GM18909 (cell line): Measurements from ENCODE around the gene RPS27L.
A peak's percentile ranks its signal among the peaks of the same experiment; 100 is the strongest.
"Not testable (repeated sequence)": the region's sequence is repeated elsewhere in the genome, so short reads cannot be mapped to it uniquely, and the experiment has no call there.

Experiments
- ATAC-seq: cut with Tn5 transposase; IDR thresholded peaks from one replicate; pipeline ENCODE4 v1.9.1; 2021; ENCODE audit warnings: mild to moderate bottlenecking; ENCODE audit not compliant: unreplicated experiment, poor library complexity

RPS27L gene

DNA sequence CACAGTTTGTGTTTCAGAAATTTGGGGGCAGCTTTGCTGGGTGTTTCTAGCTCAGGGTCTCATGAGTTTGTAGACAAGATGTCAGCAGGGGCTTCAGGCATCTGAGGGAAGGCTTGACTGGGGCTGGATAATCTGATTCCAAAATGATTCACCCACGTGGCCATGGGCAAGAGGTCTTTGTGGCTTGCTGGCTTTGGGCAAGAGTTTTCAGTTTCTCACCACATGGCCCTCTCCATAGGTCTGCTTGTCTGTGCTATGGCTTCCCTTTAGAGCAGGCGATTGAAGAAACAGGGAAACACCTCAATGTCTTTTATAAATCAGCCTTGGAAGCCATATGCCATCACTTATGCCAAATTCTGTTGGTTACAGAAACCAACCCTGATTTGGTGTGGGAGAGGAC lies 11.9 kb downstream of the RPS27L start:
- no peak for ATAC-seq

GRCh38 chr15:63140936-63141335 lies 16.3 kb downstream of the RPS27L start:
- ATAC-seq = no peak

DNA sequence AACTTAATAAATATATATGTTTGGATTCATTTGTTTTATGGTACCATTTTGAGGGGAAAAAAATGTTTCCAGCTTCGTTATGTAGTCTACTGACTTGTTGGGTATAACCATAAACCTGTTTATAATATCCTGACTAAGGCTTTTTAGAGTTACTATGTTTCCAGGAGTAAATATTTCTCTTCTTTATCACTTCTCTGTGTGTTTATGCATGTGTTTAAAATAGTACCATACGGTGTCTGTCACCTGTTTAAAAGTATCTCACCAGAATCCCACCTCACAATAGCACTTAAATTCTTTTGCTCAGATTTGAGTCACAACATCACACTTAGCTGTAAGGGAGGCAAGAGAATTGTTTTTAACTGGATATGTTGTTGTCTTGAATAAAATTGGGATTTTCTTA lies 20.5 kb downstream of the RPS27L start:
- ATAC-seq = no peak

- ATAC-seq = no peak
Observed at GRCh38 chr15:63135804-63136203, 21.5 kb downstream of the RPS27L start.

DNA sequence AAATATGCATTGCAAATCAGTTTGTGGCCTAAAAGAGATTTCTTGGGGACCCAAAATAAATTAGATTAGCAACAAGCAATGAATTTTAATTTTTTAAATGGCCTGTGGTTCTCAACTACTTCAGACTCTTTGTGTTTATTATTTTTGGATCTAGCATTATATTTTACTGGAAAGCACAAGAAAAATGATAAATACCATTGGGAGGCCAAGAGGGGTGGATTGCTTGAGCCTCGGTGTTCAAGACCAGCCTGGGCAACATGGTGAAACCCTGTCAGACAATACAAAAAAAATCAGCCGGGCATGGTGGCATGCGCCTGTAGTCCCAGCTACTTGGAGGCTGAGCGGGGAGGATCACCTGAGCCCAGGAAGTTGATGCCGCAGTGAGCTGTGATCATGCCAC lies 22.0 kb downstream of the RPS27L start:
- no peak for ATAC-seq

DNA sequence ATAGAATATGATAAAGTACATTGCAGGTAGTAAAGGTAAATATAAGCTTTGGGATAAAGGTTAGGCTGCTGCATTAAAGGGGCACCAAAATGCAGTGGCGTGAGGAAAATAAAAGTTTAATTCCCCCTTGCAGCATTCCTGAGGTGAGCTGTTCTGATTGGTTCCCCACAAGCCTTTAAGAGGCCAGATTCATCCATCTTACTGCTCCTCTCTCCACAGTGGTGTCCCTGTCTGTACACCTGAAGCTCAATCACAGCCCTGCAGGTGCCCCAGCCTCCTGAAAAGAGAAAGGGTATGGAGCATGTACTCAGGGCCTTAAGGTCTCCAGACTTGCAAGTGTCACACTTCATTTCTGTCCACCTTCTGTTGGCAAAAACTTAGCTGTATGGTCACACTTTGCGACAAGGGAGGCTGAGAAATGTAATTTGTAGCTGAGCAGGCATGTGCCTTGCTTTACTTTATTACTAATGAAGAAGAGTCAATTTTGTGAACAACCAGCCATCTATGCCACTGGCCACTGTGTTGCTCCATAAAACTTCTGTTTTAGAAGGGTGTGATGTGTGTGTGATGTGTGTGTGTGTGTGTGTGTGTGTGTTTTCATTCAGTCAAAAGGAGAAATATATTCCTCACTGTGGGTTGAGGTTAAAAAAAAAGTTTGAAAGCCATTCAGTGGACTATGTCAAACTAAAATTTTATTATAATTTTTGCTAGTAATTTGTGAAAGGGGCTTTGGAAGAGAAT lies 22.9 kb downstream of the RPS27L start:
- no peak for ATAC-seq

- ATAC-seq = no peak
Observed at GRCh38 chr15:63133786-63134185, 23.5 kb downstream of the RPS27L start.

- ATAC-seq = no peak
Observed at GRCh38 chr15:63126726-63127125, 30.6 kb downstream of the RPS27L start.

GRCh38 chr15:63124506-63124905 lies 32.8 kb downstream of the RPS27L start:
- ATAC-seq = no peak

- ATAC-seq = peak; percentile 90
Observed at GRCh38 chr15:63122002-63122875, 35.0 kb downstream of the RPS27L start.

GRCh38 chr15:63121382-63122001 lies 35.8 kb downstream of the RPS27L start, which contains the start of gene LACTB:
TSS of gene LACTB (plus strand) at chr15:63121861. CDS start at chr15:63121872, 11 bp downstream.
- peak; percentile 70 for ATAC-seq

GRCh38 chr15:63118854-63119253 lies 38.4 kb downstream of the RPS27L start:
- ATAC-seq = no peak

GRCh38 chr15:63114465-63114864 lies 42.8 kb downstream of the RPS27L start:
- no peak for ATAC-seq

GRCh38 chr15:63112871-63113270 lies 44.4 kb downstream of the RPS27L start:
- ATAC-seq = no peak

GRCh38 chr15:63111481-63111880 lies 45.8 kb downstream of the RPS27L start:
- ATAC-seq = no peak

DNA sequence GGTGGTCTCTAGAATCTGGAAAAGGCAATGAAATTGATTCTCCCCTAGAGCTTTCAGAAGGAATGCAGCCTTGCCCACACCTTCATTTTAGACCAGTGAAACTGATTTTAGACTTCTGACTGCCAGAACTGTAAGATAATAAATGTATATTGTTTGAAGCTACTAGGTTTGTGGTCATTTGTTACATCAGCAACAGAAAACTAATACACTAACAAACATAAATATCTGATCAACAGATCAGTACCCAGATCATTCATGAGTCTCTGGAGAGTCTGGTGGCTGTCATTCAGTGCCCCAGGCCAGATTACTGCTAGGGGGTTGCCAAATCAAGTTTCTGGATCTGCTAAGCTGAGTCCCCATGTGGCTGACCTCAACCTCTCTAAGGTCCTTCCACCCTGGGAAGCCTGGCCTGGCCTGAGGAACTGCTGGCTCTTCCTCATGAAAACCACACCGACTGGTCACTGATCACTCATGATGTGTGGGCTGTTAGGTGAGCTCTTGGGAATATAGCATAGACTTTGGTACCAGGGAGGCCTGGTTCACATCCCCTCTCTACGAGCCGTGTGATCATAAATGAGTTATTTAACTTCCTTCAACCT lies 46.8 kb downstream of the RPS27L start:
- ATAC-seq = no peak

- no peak for ATAC-seq
Observed at GRCh38 chr15:63109920-63110319, 47.4 kb downstream of the RPS27L start.

DNA sequence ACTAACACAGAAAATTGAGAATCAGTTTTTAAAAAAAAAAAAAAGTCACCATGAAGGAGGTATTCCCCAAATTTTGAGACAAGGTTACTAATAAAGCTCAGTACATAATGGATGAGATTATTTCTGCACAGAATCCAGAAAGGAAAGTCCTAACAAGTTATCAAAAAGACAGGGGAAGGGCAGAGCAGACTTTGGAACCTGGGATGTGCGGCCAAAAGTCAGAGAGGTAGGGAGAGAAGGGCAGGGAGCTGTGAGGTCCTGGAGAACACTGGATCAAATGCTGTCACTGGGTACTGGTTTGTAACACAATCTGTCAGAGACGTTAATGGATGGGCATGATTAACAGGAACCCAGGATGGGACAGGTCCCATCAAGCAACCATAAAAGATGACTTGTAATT lies 47.8 kb downstream of the RPS27L start:
- ATAC-seq = no peak

DNA sequence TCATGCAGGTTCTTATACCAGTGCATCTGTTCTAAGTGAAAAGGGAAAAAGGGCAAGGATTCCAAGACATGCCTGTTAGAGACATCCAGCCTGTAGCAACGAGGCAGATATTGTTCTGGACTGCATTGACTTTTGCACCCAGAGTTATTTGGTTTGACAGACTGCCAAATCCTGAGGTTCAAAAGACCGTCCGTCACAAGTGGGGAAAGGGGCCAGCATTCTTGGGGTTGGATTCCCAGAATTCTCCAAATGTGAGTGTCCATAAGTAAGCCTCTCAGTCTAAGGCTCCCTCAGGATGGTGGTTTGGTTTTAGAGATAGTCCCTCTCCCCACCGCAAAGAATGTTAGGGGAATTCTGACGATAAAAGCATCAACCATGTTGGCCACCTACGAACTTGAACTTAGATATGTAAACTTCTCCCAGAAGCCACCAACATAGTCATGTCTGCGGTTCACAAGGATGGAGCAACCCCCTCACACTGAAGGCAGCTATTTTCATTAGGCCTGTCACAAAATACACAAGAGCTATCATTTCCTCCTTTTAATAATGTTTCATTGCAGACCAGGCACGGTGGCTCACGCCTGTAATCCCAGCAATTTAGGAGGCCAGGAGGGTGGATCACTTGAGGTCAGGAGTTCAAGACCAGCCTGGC lies 49.3 kb downstream of the RPS27L start:
- no peak for ATAC-seq

DNA sequence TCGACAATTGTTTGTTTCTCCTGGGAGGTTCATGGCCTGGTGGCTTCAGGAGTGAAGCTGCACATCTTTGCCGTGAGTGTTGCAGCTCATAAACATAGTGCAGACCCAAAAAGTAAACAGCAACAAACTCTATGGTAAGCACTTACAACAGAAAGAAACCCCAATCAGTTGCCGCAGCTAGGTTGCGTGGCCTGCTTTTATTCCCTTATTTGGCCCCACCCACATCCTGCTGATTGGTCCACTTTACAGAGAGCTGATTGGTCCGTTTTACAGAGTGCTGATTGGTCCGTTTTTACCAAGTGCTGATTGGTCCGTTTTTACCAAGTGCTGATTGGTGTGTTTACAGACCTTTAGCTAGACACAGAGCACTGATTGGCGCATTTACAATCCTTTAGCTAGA lies 51.9 kb downstream of the RPS27L start:
- not testable (repeated sequence) for ATAC-seq
